Sigmoid colon (tissue), 4 donors: Measurements from ENCODE around the gene GJB1.

Experiments used
- CTCF ChIP-seq, 4 experiments: fragments of 450-650 bp in 3 of 4; fragments of 200-600 bp in 1 of 4; IDR thresholded peaks; one replicate each; pipeline ENCODE4 v1.5.1; 2016 to 2019; ENCODE audit warnings: antibody characterized with exemption in 4 of 4, mild to moderate bottlenecking in 3 of 4, moderate library complexity in 2 of 4
- POLR2AphosphoS5 ChIP-seq, 4 donors: sonication (generic); formaldehyde crosslinking; IDR thresholded peaks; one replicate each; pipeline ENCODE4 v1.6.1; 2017; ENCODE audit warnings: antibody characterized with exemption in 4 of 4

DNA sequence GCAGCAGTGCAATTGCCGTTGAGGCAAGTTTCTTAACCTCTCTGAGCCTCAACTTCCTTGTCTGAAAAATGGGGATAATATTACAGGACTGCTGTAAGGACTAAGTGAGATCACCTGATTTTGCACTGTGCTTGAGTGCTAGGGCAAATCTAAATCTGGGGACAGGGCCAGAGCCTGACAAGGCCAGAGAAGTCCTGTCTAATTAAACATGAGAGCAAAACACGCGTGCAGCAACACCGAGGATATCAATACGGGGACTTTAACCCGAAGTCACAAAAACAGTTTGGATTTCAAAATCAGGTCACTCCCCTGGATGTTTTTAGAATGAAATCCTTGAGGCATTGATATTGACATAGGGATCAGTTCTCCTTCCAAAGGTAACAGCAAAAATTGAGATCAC lies 5.7 kb upstream of the GJB1 start:
- TF ChIP-seq CTCF (IDR thresholded peaks at IDR 0.05) (no peak), POLR2AphosphoS5 (IDR thresholded peaks at IDR 0.05) (no peak)
